Activated CD8-positive, alpha-beta memory T cell treated with anti-CD3 and anti-CD28 coated beads, Interleukin-2, amount 50 U/mL, for 24 hours (primary cell): ENCODE data around the gene PATE4.
A peak's percentile ranks its signal among the peaks of the same experiment; 100 is the strongest.

Source experiments
- DNase-seq: peaks from one replicate; pipeline ENCODE4 v3.0.0-alpha.2; 2020; ENCODE audit errors: extremely low read depth

Gene PATE4

DNA sequence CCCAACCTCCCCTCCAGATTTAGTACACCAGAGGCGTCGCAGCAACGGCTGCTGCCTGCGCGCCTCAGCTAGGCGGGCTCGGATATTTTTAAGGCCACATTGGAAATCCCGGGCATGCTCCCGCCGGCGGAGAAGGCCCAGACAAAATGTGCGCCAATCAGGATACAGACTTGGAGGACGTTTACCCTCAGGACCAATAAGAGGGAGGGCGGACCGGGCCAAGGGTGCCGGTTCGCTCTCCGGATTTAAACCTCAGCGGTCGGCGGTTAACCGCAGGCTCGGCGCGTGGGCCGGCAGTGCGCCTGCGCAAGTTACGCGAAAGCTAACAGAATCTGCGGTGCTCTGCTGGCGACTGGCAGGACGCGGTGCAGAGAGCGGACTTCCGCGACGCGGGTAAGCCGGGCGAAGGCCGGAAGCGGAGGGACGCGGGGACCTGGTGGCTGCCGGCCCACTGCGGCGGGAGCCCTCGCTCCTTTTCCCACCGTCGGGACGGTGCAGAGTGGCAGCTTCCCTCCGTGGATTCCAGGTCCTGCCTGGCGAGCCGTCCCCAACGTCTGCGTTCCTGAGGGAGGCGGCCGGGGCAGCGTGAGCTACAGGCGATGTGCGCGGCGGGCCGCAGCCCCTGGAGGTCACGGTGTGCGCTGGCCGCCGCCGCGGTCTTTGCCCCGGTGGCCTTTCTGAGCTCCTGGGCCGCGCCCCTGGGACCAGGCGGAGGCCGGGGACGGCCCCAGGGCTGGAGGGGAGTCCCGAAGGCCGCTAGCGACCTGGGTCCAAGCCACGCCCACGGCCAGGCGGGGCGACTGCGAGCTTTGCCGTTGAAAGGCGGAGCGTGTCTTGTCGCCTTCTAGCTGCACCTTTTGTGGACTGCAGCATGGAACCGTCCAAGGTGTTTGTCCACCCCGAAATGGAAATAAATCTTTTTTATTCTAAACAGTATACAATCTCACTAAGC, 54.5 kb downstream of the PATE4 start, which contains the start of gene HYLS1:
TSS of gene HYLS1 (plus strand) at position 296 of the 952 bp plus-strand sequence. CDS start 11,701 bp downstream, outside the sequence.
- DNase-seq: peak; percentile 92
